ENCODE data around the gene CEP164. TPM values are rescaled to one million over a fixed set of nuclear protein-coding genes. Genes with fewer than 3 reads are reported as not detected.

The CEP164 gene
- total RNA-seq, 1 experiment from 2014 or later: 22.2 TPM

GRCh38 chr11:117442869-117443239, 115.2 kb downstream of the CEP164 start:
- Histone ChIP-seq H3K27me3 (ENCODE audit: insufficient read depth, low read length) (peaks cover 37% of the 10 kb centered on the region; the same call in 1 of the 2 replicates), H3K4me1 (ENCODE audit: control insufficient read depth in 1 of 2, insufficient read depth in 2 of 2, low read length in 2 of 2) (no peaks in the 10 kb centered on the region), H4K20me1 (ENCODE audit: insufficient read depth) (no peaks in the 10 kb centered on the region), H3K9me3 (ENCODE audit: control insufficient read depth in 1 of 2, insufficient read depth in 1 of 2, low read depth in 1 of 2, low read length in 2 of 2) (no peaks in the 10 kb centered on the region), H3K27ac (ENCODE audit: low read depth, low read length) (no peak overlapping the region), H3K9ac (ENCODE audit: low read length) (no peak overlapping the region), H2AFZ (ENCODE audit: low read depth, low read length, poor library complexity, severe bottlenecking) (no peak overlapping the region), H3K4me3 (replicated peaks in 1 of 2; ENCODE audit: low read depth in 1 of 2, low read length in 2 of 2) (no peak overlapping the region), H3K79me2 (ENCODE audit: insufficient read depth, low read length) (no peaks in the 10 kb centered on the region), H3K36me3 (ENCODE audit: control insufficient read depth in 1 of 2, insufficient read depth in 2 of 2, low read length in 2 of 2) (no peaks in the 10 kb centered on the region), H3K9me2 (ENCODE audit: insufficient read depth) (no peaks in the 10 kb centered on the region), H3K4me2 (ENCODE audit: low read length) (no peak overlapping the region)
- ATAC-seq (no peak), DNase-seq (ENCODE audit: low read depth, low spot score) (no peak)
- TF ChIP-seq EGR1 (IDR thresholded peaks at IDR 0.05; ENCODE audit: low read depth): no peak
- no peak for TF ChIP-seq ZFX (IDR thresholded peaks at IDR 0.05)
- TF ChIP-seq ZNF274 (IDR thresholded peaks at IDR 0.05; ENCODE audit: low read depth, low read length): no peak
- no peak for TF ChIP-seq SIN3A (IDR thresholded peaks at IDR 0.05; ENCODE audit: low read depth)
- TF ChIP-seq JUND (IDR thresholded peaks at IDR 0.05): no peak
- TF ChIP-seq ELF1 (IDR thresholded peaks at IDR 0.05; ENCODE audit: borderline replicate concordance, low read depth): no peak
- TF ChIP-seq ATF3 (IDR thresholded peaks at IDR 0.05): no peak
- no peak for TF ChIP-seq TCF7L2 (IDR thresholded peaks at IDR 0.05; ENCODE audit: borderline replicate concordance, extremely low read depth, insufficient read depth, insufficient read length)
- TF ChIP-seq EZH2 (IDR thresholded peaks at IDR 0.05): no peak
- TF ChIP-seq YY1 (IDR thresholded peaks at IDR 0.05; ENCODE audit: extremely low read depth, insufficient replicate concordance, low read depth, low read length): no peak
- no peak for TF ChIP-seq POLR2A (IDR thresholded peaks at IDR 0.05; ENCODE audit: borderline replicate concordance, extremely low read depth, insufficient read depth, insufficient read length)
- TF ChIP-seq CBX3 (IDR thresholded peaks at IDR 0.05; ENCODE audit: low read depth): no peak
- TF ChIP-seq SRF (IDR thresholded peaks at IDR 0.05; ENCODE audit: low read depth): no peak
- no peak for TF ChIP-seq FOSL1 (IDR thresholded peaks at IDR 0.05; ENCODE audit: low read depth)
- no peak for TF ChIP-seq RAD21 (IDR thresholded peaks at IDR 0.05; ENCODE audit: low read depth)
- no peak for TF ChIP-seq POLR2AphosphoS5 (IDR thresholded peaks at IDR 0.05; ENCODE audit: low read depth, low read length)
- TF ChIP-seq ZBTB33 (IDR thresholded peaks at IDR 0.05; ENCODE audit: extremely low read depth, insufficient replicate concordance, low read length): no peak
- TF ChIP-seq CTCF (IDR thresholded peaks at IDR 0.05 in 2 of 3, conservative IDR thresholded peaks at IDR 0.05 in 1 of 3; ENCODE audit: borderline replicate concordance in 1 of 3, insufficient read depth in 1 of 3, low read depth in 2 of 3, low read length in 2 of 3): no peak
- ChIA-PET RAD21 (ENCODE audit: low non-redundant PET in 1 of 2, low total read pairs in 2 of 2, uncharacterized antibody in 2 of 2, unreplicated experiment in 2 of 2) (interaction anchor here in 1 of 2 experiments (0.7 kb wide), 1 partner anchor 376 kb away, joined by 3 read pairs; no protein-coding TSS in a partner anchor), POLR2A (no interaction called here), CTCF (interaction anchor here (1.3 to 2.8 kb wide), 2 partner anchors 365 to 375 kb away, joined by 6 to 14 read pairs; no protein-coding TSS in a partner anchor)
- intact Hi-C loops (cut with micrococcal nuclease): loop anchor here (2.0 kb wide), 1 partner anchor 366 kb away; no protein-coding TSS in a partner anchor
- no TSS peak for BruUV-seq (replicated peaks)
